Measurements from ENCODE around the gene BMP2K.
A peak's percentile ranks its signal among the peaks of the same experiment; 100 is the strongest.
"Not testable (repeated sequence)": the region's sequence is repeated elsewhere in the genome, so short reads cannot be mapped to it uniquely, and the experiment has no call there.

The BMP2K gene

DNA sequence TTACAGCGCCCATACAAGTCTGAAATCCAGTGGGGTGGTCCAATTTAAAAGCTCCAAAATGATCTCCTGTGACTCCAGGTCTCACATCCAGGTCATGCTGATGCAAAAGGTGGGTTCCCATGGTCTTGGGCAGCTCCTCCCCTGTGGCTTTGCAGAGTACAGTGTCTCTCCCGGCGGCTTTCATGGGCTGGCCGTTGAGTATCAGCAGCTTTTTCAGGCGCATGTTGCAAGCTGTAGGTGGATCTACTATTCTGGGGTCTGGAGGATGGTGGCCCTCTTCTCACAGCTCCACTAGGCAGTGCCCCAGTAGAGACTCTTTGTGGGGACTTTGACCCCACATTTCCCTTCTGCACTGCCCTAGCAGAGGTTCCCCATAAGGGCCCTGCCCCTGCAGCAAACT, 92.6 kb downstream of the BMP2K start:
- DNase-seq = not testable (repeated sequence)

DNA sequence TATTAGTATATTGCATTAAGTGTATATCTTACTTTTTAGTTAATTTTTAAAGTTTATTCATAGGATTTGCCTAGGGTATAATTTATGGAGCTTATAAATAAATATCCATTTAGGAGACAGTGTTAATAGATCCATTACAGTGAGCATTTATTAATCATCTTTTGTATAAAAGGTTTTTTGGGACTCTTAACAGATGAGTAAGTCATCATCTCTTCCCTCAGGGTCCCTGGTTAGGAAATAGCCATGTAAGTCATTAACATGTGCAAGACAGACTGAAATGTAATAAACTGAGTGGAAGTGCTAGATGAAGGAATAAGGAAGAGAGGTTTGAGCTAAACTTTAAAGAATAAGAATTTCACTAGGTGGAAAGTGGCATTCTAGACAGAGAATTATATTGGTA, 93.9 kb downstream of the BMP2K start:
- no peak for DNase-seq

DNA sequence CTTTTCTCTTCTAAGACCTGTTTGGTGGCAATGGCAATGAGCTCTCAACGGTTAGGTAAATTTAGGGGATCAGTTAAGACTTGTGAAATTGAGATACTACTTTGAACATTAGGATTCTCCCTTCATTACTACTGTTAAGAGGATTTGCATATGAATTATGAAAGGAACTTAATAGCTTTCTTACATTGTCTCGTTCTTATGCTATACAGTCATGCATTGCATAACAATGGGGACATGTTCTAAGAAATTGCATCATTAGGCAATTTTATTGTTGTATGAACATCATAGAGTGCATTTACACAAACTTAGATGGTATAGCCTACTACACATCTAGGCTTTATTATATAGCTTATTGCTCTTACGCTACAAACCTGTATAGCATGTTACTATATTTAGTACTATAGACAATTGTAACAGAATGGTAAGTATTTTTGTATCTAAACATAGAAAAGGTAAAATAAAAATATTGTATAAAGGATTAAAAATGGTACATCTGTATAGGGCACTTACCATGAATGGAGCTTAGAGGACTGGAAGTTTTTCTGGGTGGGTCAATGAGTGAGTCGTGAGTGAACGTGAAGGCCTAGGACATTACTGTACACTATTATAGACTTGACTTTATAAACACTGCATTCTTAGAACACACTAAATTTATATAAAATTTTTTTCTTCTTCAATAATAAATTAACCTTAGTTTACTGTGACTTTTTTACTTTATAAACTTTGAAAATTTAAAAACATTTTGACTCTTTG, 100.6 kb downstream of the BMP2K start:
- DNase-seq = peak; percentile 74 to 77

DNA sequence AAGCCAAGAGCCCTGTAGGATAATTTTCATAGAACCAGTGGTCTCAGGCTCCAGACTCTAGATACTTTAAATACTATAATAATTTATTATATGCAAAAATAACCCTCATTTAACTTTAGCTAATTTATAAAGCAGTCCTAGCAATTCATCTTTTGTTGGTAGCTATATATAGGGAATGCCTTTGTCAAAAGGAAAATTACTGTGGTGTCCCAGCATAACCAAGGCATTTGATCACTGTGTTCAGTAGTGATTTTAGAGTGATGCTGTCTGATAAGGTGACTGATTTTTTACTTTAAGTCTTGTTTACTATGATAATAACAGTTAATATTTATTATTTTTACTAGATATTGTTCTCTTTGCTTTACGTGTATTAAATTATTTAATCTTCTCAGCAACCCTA, 101.9 kb downstream of the BMP2K start:
- no peak for DNase-seq

DNA sequence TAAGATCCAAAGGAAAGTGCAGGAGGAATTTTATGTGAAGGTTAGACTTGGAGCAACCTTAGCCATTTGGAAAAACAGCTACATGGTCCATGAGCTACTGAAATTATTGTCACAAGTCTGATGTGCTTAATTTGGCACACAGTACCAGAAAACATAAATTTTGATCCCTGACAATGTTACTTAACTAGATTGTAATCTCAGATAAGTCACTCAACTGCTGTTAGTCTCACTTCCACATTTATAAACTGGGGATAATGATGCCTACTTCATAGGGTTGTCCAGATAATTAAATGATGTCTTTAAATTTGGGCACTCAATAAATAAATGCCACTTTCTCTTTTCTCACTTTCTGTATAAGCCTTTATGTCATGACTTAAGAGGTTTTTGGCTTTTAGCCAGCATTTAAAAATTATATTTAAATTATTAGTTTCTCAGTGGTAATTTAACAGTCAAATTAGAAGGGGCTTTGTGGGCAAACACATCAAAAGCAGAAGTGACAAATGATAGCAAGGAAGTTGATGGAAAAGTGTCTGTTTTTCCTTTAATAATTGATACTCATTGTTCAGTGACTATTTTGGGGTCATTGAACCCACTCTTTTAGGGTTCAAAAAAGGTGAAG, 104.8 kb downstream of the BMP2K start:
- no peak for DNase-seq

DNA sequence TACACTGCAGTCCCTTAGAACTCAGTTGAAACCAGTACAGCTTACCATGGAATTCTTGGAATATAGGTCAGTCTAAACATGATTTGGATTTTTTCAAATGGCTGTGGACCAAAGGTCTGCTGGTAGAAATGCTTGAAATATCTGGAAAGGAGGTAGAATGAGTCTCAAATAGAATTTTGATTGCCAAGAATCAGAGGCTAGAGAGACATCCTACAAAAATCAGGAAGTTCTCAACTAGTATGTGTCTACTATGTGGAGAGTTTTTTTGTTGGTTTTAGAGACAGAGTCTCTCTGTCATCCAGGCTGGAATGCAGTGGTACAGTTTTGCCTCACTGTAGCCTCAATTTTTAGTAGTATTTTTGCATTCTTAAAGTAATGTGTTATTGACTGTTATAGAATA, 109.4 kb downstream of the BMP2K start:
- no peak for DNase-seq

DNA sequence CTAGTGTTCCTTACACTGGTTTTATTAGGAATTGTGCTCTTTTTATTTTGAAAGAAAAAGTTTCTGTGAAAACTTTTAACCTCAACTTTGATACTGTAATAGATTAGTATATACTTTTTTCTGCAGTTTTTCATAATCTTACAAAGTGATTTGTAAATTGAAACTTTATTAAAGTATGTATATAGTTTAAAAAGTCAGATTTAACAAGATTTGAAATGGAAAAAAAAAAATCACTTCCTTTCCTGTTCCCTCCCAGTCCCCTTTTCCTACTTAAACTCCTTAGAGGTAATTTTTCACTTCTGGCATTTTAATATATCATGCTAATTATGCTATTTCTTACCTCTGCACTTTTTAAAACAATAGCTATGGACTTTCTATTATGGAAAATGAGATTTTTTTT, 113.8 kb downstream of the BMP2K start:
- no peak for DNase-seq

DNA sequence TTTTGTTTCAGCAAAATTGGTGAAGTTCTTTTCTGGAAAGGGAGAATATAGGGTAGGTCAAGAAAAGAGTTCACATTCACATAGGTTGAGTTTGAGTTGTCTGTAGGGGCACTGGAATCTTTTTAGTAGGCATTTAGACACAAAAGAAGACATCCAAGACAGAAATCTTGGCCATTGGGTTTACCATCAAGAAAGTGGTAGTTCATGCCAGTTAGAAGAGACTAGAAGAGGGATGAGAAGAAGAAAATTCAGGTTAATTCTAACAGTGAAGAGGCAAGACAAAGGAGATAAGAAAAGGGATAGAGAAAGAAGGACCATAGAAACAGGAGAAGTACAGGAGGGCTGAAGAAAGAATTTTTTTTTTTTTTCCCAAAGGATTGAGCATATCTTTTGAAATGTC, 123.2 kb downstream of the BMP2K start:
- no peak for DNase-seq

DNA sequence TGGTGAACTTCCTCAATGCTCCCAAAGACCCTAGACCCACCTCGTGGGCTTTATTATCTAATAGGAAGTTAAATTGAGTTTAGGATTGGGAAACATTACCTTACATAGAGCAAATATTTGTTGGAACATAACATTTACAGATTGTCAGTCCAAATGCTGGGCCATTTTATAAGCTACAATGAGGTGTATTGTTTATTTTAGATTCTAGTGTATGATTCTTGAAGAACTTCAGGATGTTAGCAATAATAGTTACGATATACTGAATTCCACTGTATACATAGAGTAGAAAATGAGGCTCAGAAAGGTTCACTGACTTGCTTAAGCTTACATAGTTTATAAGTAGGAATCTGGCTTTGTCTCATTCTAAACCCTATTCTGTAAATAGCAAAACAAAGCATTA, 125.7 kb downstream of the BMP2K start:
- no peak for DNase-seq

DNA sequence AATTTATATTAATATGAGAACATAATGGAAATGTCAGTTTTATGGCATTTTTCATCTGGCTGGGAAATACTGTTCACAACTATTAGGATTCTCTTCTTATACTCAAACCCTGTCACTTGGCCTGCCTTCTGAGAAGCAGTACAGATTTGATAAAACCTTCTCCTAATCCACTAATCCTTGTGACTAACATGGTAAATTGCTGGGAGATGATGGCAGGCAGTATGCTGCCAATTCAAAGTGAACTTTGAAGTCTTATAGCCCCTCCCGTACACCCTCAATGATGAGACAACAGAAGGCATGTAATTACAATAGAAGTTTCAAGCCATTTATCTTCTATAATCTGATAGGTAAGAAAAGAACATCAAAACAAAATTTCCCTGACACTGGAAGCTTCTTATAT, 126.1 kb downstream of the BMP2K start:
- DNase-seq = no peak

DNA sequence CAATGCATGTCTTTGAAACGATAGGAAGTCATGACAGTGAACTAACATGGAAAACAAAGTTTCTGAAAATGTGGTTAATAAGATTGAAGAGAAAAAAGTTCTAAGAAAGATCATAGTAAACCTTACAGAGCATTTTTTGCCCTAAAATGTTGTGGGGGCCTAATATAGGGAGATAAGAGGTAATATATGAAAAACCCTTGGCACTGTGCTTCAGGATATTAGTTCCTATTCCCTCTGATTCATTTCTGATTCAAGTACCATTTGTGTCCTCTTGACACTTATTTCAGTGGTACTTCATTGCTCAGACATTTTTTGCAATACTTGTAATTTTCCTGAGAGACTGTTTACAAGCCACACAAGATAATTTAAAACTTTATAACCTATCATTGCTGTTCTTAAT, 128.0 kb downstream of the BMP2K start:
- no peak for DNase-seq

DNA sequence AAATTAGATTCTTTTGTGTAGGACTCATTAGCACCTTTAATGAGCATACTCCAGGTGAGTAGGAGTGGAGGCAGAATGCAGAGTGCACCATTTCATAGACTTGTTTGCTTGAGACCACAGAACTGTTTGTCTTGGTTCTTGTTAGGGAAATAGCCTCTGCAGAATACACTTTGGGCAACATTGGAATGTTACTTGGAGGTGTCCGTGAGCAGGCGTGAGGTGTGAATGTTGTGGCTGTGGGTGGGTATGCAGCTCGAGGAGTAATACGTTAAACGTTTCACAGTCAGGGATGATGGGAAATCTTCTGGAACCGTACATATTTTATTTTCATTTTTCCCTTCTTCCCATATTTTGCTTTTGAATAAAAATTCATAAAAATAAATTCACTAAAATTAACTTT, 131.5 kb downstream of the BMP2K start:
- DNase-seq = no peak

DNA sequence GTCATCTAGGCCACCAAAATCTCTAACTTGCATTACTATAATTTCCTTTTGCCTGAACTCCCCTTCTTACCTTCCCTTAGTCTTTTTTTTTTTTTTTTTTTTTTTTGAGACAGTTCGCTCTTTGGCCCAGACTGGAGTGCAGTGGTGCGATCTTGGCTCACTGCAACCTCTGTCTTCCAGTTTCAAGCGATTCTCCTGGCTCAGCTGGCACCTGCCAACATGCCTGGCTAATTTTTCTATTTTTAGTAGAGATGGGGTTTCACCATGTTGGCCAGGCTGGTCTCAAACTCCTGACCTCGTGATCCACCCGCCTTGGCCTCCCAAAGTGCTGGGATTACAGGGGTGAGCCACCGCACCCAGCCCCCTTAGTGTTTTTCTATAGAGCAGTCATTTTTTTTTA, 132.8 kb downstream of the BMP2K start:
- not testable (repeated sequence) for DNase-seq

DNA sequence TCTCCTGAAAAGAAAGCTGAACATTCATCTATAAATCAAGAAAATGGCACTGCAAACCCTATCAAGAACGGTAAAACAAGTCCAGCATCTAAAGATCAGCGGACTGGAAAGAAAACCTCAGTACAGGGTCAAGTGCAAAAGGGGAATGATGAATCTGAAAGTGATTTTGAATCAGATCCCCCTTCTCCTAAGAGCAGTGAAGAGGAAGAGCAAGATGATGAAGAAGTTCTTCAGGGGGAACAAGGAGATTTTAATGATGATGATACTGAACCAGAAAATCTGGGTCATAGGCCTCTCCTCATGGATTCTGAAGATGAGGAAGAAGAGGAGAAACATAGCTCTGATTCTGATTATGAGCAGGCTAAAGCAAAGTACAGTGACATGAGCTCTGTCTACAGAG, 134.5 kb downstream of the BMP2K start:
- no peak for DNase-seq

DNA sequence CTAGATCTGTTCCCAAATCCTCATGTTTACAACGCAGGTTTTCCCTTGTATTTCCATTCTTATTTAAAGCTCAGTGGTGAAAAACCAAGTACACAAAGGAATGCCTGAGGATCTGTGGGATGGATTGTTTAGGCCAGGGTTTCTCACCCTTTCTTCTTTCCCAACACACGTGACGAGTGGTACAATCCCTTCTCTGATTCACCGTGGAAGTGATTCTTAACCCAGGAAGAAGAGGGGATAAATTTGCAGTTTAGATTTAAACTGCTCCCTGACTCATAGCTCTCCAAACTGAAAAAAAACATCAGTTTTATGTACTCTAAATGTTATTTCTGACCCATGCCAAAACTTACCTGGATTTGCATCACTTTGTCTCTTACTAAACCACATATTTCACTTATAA, 146.1 kb downstream of the BMP2K start:
- DNase-seq = no peak

DNA sequence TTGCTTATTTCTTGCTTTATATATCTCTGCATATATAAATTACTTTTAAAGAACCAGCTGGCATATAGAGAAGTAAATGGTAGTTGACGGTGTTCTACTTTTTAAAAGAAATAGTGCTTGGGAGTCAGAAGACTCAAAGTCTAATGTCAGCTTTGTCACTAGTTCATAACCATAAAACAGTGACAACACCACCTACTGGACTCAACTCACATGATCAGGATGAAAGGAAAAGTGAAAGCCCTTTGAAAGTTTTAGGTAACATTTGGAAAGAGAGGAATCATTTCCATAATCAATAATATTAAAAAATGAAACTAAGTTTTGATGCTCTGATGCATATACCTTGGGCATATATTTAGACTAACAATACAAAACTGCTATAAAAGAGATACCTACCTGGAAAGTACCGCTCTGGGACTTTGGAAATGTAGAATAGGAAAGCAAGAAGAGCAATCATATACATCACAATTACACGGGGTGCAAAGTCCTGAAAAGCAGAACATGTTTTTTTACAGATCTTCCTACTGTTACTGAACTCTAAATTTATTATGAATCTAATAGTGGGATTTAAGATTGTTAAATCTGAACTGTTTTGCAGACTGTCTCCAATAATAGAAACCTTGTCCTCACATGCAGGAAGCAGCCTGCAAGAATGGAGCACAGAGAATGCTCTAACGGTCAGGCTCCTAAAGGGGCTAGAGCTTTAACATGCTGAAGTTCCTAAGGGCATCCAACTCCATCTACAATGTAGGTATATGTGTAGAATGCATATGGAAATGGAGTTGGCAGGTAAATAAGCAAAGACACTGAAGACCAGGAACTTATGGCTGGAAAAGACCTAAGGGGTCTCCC, 147.5 kb downstream of the BMP2K start:
- no peak for DNase-seq

DNA sequence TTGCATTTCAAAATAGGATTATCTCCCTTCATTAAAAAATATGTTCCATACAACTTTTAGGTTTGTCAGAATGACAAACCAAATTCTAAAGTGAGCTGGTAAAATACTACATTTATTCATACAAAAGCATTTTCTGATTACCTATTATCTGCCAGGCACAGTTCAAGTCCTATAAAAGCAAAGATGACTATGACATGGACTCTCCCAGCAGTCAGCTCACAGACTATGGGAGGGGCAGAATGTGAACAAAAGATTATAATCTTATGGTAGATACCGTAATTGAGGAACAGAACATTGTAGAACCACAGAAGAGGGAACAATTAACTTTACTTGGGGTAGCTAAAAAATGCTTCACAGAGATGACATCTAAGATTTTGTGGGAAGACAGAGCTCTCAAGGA, 150.7 kb downstream of the BMP2K start:
- DNase-seq = no peak

DNA sequence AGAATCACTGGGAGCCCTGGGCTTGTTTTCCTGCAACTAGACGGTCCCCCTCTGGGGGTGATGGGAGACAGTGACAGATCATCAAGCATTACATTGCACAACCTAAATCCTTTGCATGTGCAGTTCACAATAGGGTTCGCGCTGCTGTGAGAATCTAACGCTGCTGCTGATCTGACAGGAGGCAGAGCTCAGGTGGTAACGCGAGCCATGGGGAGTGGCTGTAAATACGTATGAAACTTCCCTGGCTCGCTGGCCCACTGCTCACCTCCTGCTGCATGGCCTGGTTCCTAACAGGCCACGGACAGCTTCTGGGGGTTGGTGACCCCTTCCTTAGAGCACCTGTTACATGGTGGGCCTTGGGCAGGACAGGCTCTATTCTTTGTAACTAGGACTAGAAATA, 152.7 kb downstream of the BMP2K start:
- no peak for DNase-seq

DNA sequence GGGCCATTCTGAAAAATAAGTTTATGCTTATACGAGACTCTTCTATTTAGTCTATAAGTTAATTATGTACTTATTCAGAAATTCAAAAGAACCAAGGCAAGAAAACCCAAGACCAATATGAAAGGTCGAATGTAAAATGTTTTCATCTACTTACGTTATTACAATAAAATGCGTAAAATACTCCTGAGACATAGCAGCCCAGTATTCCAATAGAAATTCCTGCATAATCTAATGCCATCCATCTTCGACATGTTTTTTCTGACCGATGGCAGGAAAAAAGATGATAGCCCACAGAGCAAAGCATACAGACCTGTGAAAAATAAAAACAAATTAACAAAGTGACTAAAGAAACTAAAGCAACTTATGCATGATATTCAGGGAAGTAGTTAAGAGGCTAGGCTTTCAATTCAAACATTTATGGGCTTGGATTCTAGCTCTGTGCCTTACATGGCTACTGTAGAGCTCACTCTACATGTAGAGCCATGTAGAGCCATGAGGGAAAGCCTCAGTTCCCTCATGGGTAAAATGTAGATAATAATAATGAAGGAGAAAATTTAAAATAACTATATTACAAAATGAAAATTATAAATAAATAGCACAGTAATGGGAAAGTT, 154.0 kb downstream of the BMP2K start:
- no peak for DNase-seq

DNA sequence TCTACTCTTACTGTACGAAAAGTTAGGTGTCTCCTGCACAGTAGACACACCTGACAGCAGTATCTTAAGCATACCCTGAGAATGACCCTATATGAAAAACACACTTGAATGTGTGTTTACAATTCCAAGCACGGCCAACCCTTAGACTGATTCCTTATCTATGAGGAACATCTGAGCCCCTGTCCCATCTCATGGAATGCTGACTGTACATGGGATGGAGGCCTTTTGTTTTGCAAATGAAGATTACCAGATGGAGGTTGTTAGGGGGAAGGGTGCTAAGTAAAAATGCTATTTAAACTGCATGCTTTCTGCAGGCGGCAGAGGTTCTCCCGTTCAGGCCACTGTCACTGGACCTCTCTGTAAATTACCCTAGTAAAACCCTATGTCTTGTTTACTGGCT, 160.8 kb downstream of the BMP2K start:
- no peak for DNase-seq

DNA sequence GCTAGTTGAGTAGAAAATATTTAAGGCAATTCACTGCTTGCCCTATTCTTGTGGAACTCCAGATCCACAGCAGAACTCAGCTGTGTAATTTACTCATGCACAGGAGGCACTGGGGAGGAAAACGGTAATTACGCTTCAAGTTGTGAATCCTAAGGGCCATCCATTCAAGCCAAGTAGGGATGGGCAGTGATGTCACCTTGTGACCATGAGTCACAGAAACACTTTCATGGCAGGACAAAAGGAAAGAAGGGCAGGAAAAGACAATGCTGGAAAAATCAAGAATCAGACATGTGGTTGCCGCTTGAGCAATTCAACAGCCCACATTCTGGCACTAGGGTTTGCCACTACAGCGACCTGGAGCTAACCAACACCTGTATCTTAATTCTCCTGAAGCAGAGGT, 161.7 kb downstream of the BMP2K start:
- no peak for DNase-seq

DNA sequence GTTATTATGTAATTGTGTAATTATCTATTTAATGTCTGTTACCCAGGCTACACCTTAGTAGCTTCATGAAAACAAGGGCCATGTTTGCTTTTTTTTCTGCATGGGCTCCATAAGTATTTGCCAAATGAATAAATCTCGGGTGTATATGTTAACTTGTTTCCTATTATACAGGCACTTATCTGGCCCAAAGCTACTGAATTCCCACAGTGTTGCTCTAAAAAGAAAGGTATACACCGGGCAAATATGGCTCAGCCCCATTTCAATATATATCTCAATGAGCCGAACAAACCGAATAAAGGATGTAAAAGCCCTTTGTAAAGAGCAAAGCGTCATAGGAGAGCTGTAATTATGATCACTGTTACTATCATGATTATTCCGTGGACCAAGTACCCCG, 162.3 kb downstream of the BMP2K start:
- DNase-seq = no peak

DNA sequence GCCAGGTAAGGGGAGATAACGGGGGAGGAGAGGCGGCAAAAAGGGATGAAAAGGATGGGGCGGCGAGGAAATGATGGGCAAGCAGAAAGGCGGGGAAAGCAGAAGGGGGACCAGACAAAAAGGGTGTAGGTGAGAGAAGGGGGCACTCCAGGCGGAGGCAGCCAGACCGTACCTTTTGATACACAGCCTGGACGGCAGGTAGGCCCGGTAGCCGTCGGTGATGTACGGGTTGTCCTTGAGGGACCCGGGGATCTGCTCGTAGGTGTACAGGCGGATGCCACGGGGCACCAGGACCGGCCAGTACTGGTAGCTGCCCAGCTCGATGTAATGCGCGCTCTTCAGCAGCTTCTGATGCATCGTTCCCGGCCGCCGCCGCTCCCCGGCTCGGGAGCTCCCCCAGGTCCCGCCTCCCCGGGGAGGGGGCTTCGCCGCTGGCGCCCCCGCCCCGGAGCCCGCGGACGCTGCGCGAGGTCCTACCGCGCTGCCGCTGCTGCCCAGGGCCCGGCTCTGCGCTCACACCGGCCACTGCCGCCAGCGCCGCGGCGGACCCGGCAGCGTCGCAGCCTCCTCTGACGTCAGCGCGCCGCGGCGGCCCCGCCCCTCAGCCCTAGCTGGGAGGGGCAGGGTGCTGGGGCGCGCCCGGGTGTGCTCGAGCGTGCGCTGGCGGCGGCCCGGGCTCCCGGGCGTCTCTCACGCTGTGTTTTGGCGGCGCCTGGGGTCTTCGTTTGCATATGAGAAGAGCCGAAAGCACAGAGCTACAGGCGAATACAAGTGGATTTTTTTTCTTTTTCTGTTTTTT, 162.9 kb downstream of the BMP2K start, which contains the start of gene PAQR3:
TSS of gene PAQR3 (minus strand) at position 571 of the 799 bp plus-strand sequence. CDS start at position 357, 214 bp downstream.
- DNase-seq = peak; percentile 80 to 91

All from inflammatory macrophage treated with lipopolysaccharide for 1 hour (primary cell).